Endothelial cell of umbilical vein (primary cell): ENCODE results near the gene ACIN1. TPM values are rescaled to one million over a fixed set of nuclear protein-coding genes. Genes with fewer than 3 reads are reported as not detected.

Experiments used
- BruUV-seq: library from RNA; stranded (reverse); fragments of 400-500 nt; replicated peaks from 2 replicates; lab custom pipeline; 2021; lab: Mats Ljungman, UMichigan
- CTCF ChIA-PET: fragments of 300-600, 350-600 bp; sonication (Branson Sonifier 250); formaldehyde crosslinking; loops from one replicate; lab custom pipeline; 2021; ENCODE audit warnings: antibody characterized with exemption, inconsistent platforms; lab: Charles Lee
- POLR2A ChIA-PET: fragments of 300-600, 350-600 bp; sonication (Branson Sonifier 250); formaldehyde crosslinking; loops from one replicate; lab custom pipeline; 2021; ENCODE audit warnings: antibody characterized with exemption, inconsistent platforms; lab: Charles Lee
- DNase-seq: peaks from one replicate; pipeline ENCODE4 v3.0.0-alpha.2; 2011; ENCODE audit warnings: low read depth, low spot score
- FAIRE-seq: peaks from 2 replicates; lab custom pipeline; 2011; peaks lifted over from hg19 to GRCh38; lab: Jason Lieb, UNC
- H2AFZ ChIP-seq: 2 replicates; pipeline ENCODE4 v1.6.0; 2012; ENCODE audit warnings: low read depth, low read length, control low read depth, inconsistent platforms
- H3K27ac ChIP-seq: 2 replicates; pipeline ENCODE4 v1.5.1; 2011; ENCODE audit warnings: low read depth, mild to moderate bottlenecking, control low read depth, low read length, moderate library complexity; ENCODE audit not compliant: insufficient read depth
- H3K27me3 ChIP-seq, 2 experiments: 2 replicates each; pipeline versions ENCODE4 v1.6.0 to v1.6.1; 2011; ENCODE audit warnings: low read length in 2 of 2, mixed read lengths in 1 of 2; ENCODE audit not compliant: control insufficient read depth in 2 of 2, insufficient read depth in 2 of 2
- H3K36me3 ChIP-seq, 2 experiments: 2 replicates in 1 of 2; 3 replicates in 1 of 2; pipeline ENCODE4 v1.5.1; 2011; ENCODE audit warnings: low read length in 2 of 2, mild to moderate bottlenecking in 1 of 2, moderate library complexity in 1 of 2; ENCODE audit not compliant: control insufficient read depth in 2 of 2, insufficient read depth in 2 of 2; ENCODE audit errors: extremely low read depth in 1 of 2
- H3K4me1 ChIP-seq: 3 replicates; pipeline ENCODE4 v1.5.1; 2011; ENCODE audit warnings: mild to moderate bottlenecking, low read length; ENCODE audit not compliant: control insufficient read depth, insufficient read depth; ENCODE audit errors: extremely low read depth
- H3K4me2 ChIP-seq: 2 replicates; pipeline ENCODE4 v1.6.1; 2011; ENCODE audit warnings: low read length, control low read depth, mixed read lengths; ENCODE audit not compliant: insufficient read depth
- H3K4me3 ChIP-seq, 3 experiments: fragments of 200-600 bp in 1 of 3; sonication (generic), shearing (Covaris generic) in 1 of 3; replicated peaks in 1 of 3; 2 replicates each; pipeline ENCODE4 v1.5.1; 2011 to 2016; ENCODE audit warnings: control low read depth in 3 of 3, low read length in 3 of 3, mild to moderate bottlenecking in 2 of 3, inconsistent platforms in 1 of 3, low read depth in 1 of 3, moderate library complexity in 1 of 3; ENCODE audit not compliant: insufficient read depth in 1 of 3
- H3K79me2 ChIP-seq: 2 replicates; pipeline ENCODE4 v1.6.0; 2012; ENCODE audit warnings: low read length, inconsistent platforms; ENCODE audit not compliant: control insufficient read depth, insufficient read depth
- H3K9ac ChIP-seq: replicated peaks from 2 replicates; pipeline ENCODE3; 2011; ENCODE audit warnings: low read length, control low read depth; ENCODE audit not compliant: insufficient read depth; ENCODE audit errors: extremely low read depth
- H3K9me1 ChIP-seq: replicated peaks from 3 replicates; pipeline ENCODE4 v1.6.0; 2011; ENCODE audit warnings: mild to moderate bottlenecking, low read length; ENCODE audit not compliant: control insufficient read depth, insufficient read depth; ENCODE audit errors: extremely low read depth
- H3K9me3 ChIP-seq: replicated peaks from 2 replicates; pipeline ENCODE4 v1.5.1; 2012; ENCODE audit warnings: low read length, inconsistent platforms; ENCODE audit not compliant: control insufficient read depth, insufficient read depth
- H4K20me1 ChIP-seq: replicated peaks from 2 replicates; pipeline ENCODE3; 2011; ENCODE audit warnings: mild to moderate bottlenecking, low read length; ENCODE audit not compliant: control insufficient read depth, insufficient read depth; ENCODE audit errors: extremely low read depth
- EZH2 ChIP-seq: IDR thresholded peaks from 2 replicates; pipeline ENCODE4 v1.6.1; 2012; ENCODE audit warnings: borderline replicate concordance, low read depth, mild to moderate bottlenecking, moderate library complexity, low read length, inconsistent platforms; ENCODE audit not compliant: severe bottlenecking
- FOS ChIP-seq: IDR thresholded peaks from 2 replicates; pipeline ENCODE4 v1.6.1; 2011; ENCODE audit warnings: mild to moderate bottlenecking, low read length, moderate library complexity, borderline replicate concordance; ENCODE audit not compliant: insufficient read depth
- GATA2 ChIP-seq: IDR thresholded peaks from 2 replicates; pipeline ENCODE4 v1.7.0; 2011; ENCODE audit warnings: low read depth, mild to moderate bottlenecking, moderate library complexity, mixed read lengths, low read length; ENCODE audit not compliant: insufficient read length, insufficient read depth
- JUN ChIP-seq: IDR thresholded peaks from 2 replicates; pipeline ENCODE4 v1.6.1; 2011; ENCODE audit warnings: borderline replicate concordance, low read depth; ENCODE audit not compliant: insufficient read length, insufficient read depth
- MYC ChIP-seq: IDR thresholded peaks from one replicate; pipeline ENCODE4 v1.6.1; 2011; ENCODE audit warnings: mild to moderate bottlenecking, low read depth, low read length
- POLR2A ChIP-seq: IDR thresholded peaks from 2 replicates; pipeline ENCODE4 v1.6.1; 2012; ENCODE audit warnings: low read depth, mild to moderate bottlenecking, control low read depth, low read length
- POLR2AphosphoS5 ChIP-seq: IDR thresholded peaks from 2 replicates; pipeline ENCODE4 v1.6.1; 2012; ENCODE audit warnings: low read depth, mild to moderate bottlenecking, control low read depth, low read length, moderate library complexity; ENCODE audit not compliant: insufficient read depth
- dilution Hi-C: fragments of 300-500 bp; cut with MboI; formaldehyde crosslinking; loops from one replicate; pipeline ENCODE4 v1.15.0; 2019; ENCODE audit warnings: low sequenced_read_pairs; ENCODE audit not compliant: extremely low pct_ligation_motif_present
- intact Hi-C: fragments of 100-400 bp; cut with micrococcal nuclease; formaldehyde crosslinking; loops from one replicate; pipeline ENCODE4 v1.10.0; 2022
- polyA plus RNA-seq, 4 experiments: library from polyadenylated mRNA; depleted of rRNA in 3 of 4; stranded (reverse) in 3 of 4; unstranded in 1 of 4; fragments of >200 nt; gene quantifications; 2 replicates each; pipeline versions ENCODE4 v1.2.1 to v1.2.3, GENCODE V29; 2011 to 2012; ENCODE audit warnings: missing spikeins in 1 of 4
- total RNA-seq: library from RNA; stranded (reverse); gene quantifications from 2 replicates; pipeline ENCODE4 v1.2.3, GENCODE V29; 2021
- TF ChIP-seq, protein P1 (sequence below), 2 donors: IDR thresholded peaks; 1 replicate in 1 of 2; 2 replicates in 1 of 2; pipeline ENCODE4 v1.5.1; 2011; ENCODE audit warnings: low read length in 2 of 2, mild to moderate bottlenecking in 2 of 2, moderate library complexity in 2 of 2, control low read depth in 1 of 2, inconsistent platforms in 1 of 2, low read depth in 1 of 2; ENCODE audit not compliant: insufficient read depth in 1 of 2; ENCODE audit errors: extremely low read depth in 1 of 2
- TF ChIP-seq, protein P2 (sequence below): IDR thresholded peaks from 2 replicates; pipeline ENCODE4 v1.6.1; 2011; ENCODE audit not compliant: insufficient read depth, insufficient read length

ACIN1 gene
- total and polyA plus RNA-seq, 2 donors (not counting 3 experiments of a cell fraction or from before 2014, with no cell fraction given): 146 to 240 TPM

DNA sequence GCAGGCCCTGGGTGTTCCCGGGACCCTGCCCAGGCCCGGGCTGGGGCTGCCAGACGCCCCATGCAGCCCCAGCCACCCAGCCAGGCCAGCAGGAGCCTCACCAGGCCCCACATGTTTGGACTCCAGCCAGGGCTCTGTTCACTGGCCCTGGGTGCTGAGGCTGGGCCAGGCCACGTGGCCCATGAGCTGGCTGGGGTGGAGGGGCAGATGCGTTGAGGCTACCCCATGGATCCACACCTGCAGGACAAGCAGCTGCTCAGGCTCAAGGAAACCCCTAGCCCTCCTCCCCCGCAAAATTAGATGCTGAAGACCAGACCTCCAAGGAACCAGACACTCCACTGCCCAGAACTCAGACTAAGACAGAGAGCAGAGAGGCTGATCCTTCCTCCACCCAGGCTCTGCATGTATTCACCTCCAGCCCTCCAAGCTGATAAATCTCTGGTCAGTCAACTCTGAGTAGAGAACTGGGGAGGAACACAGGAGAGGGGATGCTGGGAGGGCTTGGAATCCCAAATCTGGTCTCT, 39.3 kb downstream of the ACIN1 start:
- H3K27ac ChIP-seq: no peak overlapping the region
- intact Hi-C loops: loop anchor here (1.0 to 10.0 kb wide), 5 partner anchors 8 to 231 kb away; partner anchors contain the start of genes MRPL52 and PRMT5
- peak overlapping the region; percentile 2 for H3K4me2 ChIP-seq
- no peaks in the 10 kb centered on the region for H4K20me1 ChIP-seq
- no peak overlapping the region for H3K4me3 ChIP-seq
- H3K27me3 ChIP-seq: no peaks in the 10 kb centered on the region
- H3K79me2 ChIP-seq: no peaks in the 10 kb centered on the region
- no peak for DNase-seq
- FAIRE-seq: no peak
- H3K9me3 ChIP-seq: no peaks in the 10 kb centered on the region
- no peak overlapping the region for H3K9ac ChIP-seq
- H3K9me1 ChIP-seq: no peaks in the 10 kb centered on the region
- POLR2A ChIA-PET: interaction anchor here (1.1 to 1.8 kb wide), 2 partner anchors 9 to 69 kb away, joined by 4 to 5 read pairs; no protein-coding TSS in a partner anchor
- BruUV-seq: no TSS peak
- CTCF ChIA-PET: interaction anchor here (0.9 to 13.4 kb wide), 9 partner anchors 9 to 82 kb away, joined by 3 to 1071 read pairs (median 5); partner anchors contain the start of gene AJUBA
- TF ChIP-seq FOS (no peak), MYC (no peak), JUN (no peak), GATA2 (no peak), POLR2AphosphoS5 (no peak), POLR2A (no peak), EZH2 (no peak)
- TF ChIP-seq, protein P1, sequence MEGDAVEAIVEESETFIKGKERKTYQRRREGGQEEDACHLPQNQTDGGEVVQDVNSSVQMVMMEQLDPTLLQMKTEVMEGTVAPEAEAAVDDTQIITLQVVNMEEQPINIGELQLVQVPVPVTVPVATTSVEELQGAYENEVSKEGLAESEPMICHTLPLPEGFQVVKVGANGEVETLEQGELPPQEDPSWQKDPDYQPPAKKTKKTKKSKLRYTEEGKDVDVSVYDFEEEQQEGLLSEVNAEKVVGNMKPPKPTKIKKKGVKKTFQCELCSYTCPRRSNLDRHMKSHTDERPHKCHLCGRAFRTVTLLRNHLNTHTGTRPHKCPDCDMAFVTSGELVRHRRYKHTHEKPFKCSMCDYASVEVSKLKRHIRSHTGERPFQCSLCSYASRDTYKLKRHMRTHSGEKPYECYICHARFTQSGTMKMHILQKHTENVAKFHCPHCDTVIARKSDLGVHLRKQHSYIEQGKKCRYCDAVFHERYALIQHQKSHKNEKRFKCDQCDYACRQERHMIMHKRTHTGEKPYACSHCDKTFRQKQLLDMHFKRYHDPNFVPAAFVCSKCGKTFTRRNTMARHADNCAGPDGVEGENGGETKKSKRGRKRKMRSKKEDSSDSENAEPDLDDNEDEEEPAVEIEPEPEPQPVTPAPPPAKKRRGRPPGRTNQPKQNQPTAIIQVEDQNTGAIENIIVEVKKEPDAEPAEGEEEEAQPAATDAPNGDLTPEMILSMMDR (IDR thresholded peaks at IDR 0.05; ENCODE audit: extremely low read depth in 1 of 2, insufficient read depth in 1 of 2, low read depth in 1 of 2, low read length in 2 of 2): no peak
- TF ChIP-seq, protein P2, sequence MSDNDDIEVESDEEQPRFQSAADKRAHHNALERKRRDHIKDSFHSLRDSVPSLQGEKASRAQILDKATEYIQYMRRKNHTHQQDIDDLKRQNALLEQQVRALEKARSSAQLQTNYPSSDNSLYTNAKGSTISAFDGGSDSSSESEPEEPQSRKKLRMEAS: no peak
- dilution Hi-C loops: no loop called here
- peaks cover 10 to 22% of the 10 kb centered on the region in 2 experiments for H3K36me3 ChIP-seq
- peaks cover 12% of the 10 kb centered on the region for H3K4me1 ChIP-seq
- H2AFZ ChIP-seq: no peak overlapping the region
